ENCODE data around the gene CRYZL1. TPM values are rescaled to one million over a fixed set of nuclear protein-coding genes. Genes with fewer than 3 reads are reported as not detected.

Gene CRYZL1
- polyA plus RNA-seq, 1 experiment: 58.4 TPM

DNA sequence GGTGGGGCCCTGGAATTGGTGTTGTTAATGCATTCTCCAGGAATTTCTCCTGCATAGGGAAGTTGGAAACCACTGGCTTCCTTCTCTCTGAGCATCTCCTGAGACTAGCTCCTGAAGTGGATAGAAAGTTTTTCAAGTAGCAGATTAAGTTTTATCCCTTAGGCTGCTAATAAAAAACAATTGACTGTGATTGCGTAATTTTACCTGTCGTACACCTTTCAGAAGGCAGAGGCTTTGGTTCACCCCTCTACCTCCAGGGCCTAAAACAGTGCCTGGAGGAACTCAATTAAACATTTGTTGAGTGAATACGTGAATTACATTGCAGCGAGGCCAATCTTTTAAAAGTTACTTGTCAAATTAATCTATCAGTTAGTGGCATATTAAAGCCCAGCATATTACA, 4.2 kb upstream of the CRYZL1 start:
- TF ChIP-seq, protein P1, sequence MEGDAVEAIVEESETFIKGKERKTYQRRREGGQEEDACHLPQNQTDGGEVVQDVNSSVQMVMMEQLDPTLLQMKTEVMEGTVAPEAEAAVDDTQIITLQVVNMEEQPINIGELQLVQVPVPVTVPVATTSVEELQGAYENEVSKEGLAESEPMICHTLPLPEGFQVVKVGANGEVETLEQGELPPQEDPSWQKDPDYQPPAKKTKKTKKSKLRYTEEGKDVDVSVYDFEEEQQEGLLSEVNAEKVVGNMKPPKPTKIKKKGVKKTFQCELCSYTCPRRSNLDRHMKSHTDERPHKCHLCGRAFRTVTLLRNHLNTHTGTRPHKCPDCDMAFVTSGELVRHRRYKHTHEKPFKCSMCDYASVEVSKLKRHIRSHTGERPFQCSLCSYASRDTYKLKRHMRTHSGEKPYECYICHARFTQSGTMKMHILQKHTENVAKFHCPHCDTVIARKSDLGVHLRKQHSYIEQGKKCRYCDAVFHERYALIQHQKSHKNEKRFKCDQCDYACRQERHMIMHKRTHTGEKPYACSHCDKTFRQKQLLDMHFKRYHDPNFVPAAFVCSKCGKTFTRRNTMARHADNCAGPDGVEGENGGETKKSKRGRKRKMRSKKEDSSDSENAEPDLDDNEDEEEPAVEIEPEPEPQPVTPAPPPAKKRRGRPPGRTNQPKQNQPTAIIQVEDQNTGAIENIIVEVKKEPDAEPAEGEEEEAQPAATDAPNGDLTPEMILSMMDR (IDR thresholded peaks at IDR 0.05; ENCODE audit: low read depth, low read length): no peak
- Histone ChIP-seq H3K9me3 (ENCODE audit: control insufficient read depth, insufficient read depth, low read length) (no peaks in the 10 kb centered on the region), H3K27me3 (ENCODE audit: control insufficient read depth, insufficient read depth, low read length) (no peaks in the 10 kb centered on the region), H3K27ac (ENCODE audit: low read depth, low read length) (no peak overlapping the region), H3K4me3 (ENCODE audit: low read depth, low read length) (no peak overlapping the region)
- DNase-seq (ENCODE audit: low read depth, low spot score): no peak
- ChIA-PET POLR2A (interaction anchor here (0.9 kb wide), 1 partner anchor 253 kb away, joined by 4 read pairs; no protein-coding TSS in a partner anchor), CTCF (interaction anchor here (2.1 kb wide), 1 partner anchor 249 kb away, joined by 6 read pairs; no protein-coding TSS in a partner anchor)

GRCh38 chr21:33644383-33645074, 3.0 kb upstream of the CRYZL1 start:
- CTCF ChIA-PET: interaction anchor here (0.6 to 2.1 kb wide), 4 partner anchors 39 to 250 kb away, joined by 3 to 6 read pairs (median 4); no protein-coding TSS in a partner anchor
- peak overlapping the region; percentile 52 for H3K27ac ChIP-seq (ENCODE audit: low read depth, low read length)
- H3K4me3 ChIP-seq (ENCODE audit: low read depth, low read length): peak overlapping the region; percentile 73
- TF ChIP-seq, protein P1 (IDR thresholded peaks at IDR 0.05; ENCODE audit: low read depth, low read length): no peak
- POLR2A ChIA-PET: interaction anchor here (0.5 to 0.9 kb wide), 4 partner anchors 76 to 255 kb away, joined by 3 to 6 read pairs (median 4); no protein-coding TSS in a partner anchor
- no peaks in the 10 kb centered on the region for H3K27me3 ChIP-seq (ENCODE audit: control insufficient read depth, insufficient read depth, low read length)
- no peaks in the 10 kb centered on the region for H3K9me3 ChIP-seq (ENCODE audit: control insufficient read depth, insufficient read depth, low read length)
- no peak for DNase-seq (ENCODE audit: low read depth, low spot score)

DNA sequence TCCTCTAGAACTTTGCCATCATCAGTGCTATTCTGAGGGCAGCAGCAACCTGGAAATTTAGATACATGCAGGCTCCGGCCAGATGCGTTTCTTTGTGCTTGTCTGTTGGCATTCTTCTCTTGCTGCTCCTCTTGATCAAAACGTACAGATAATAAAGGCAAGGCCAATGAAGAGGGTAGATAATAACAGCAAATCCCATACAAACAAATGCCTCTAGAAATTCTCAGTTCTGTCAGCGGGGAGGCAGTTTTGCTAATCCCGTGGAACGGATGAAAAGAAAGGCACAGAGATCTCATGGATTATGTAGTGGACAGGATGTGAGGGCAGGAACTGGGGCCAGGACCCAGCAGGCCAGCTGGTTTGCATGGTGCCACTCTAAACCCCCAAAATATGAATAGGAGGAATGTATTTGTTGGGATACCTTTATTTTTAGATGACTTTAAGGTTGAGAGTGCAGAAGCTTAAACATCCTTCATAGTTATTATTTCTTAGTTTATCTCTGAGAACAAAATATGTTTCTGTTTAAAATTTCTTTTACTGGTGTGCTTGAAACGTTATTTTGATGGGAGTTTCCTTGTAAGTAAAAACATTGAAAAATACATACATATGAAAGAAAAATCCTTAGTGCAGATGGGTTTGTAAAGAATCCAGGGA, 2.2 kb upstream of the CRYZL1 start:
- POLR2A ChIA-PET: interaction anchor here (0.6 kb wide), 1 partner anchor 146 kb away, joined by 3 read pairs; no protein-coding TSS in a partner anchor
- TF ChIP-seq, protein P1 (IDR thresholded peaks at IDR 0.05; ENCODE audit: low read depth, low read length): no peak
- peak overlapping the region; percentile 59 for H3K27ac ChIP-seq (ENCODE audit: low read depth, low read length)
- CTCF ChIA-PET: interaction anchor here (2.1 kb wide), 1 partner anchor 251 kb away, joined by 6 read pairs; no protein-coding TSS in a partner anchor
- peak overlapping the region; percentile 73 for H3K4me3 ChIP-seq (ENCODE audit: low read depth, low read length)
- H3K27me3 ChIP-seq (ENCODE audit: control insufficient read depth, insufficient read depth, low read length): no peaks in the 10 kb centered on the region
- H3K9me3 ChIP-seq (ENCODE audit: control insufficient read depth, insufficient read depth, low read length): no peaks in the 10 kb centered on the region
- no peak for DNase-seq (ENCODE audit: low read depth, low spot score)

- peak overlapping the region; percentile 73 for H3K4me3 ChIP-seq (ENCODE audit: low read depth, low read length)
- TF ChIP-seq, protein P1 (IDR thresholded peaks at IDR 0.05; ENCODE audit: low read depth, low read length): no peak
- no peaks in the 10 kb centered on the region for H3K27me3 ChIP-seq (ENCODE audit: control insufficient read depth, insufficient read depth, low read length)
- H3K9me3 ChIP-seq (ENCODE audit: control insufficient read depth, insufficient read depth, low read length): no peaks in the 10 kb centered on the region
- peak overlapping the region; percentile 59 for H3K27ac ChIP-seq (ENCODE audit: low read depth, low read length)
- POLR2A ChIA-PET: no interaction called here
- DNase-seq (ENCODE audit: low read depth, low spot score): no peak
- CTCF ChIA-PET: no interaction called here
Measured at GRCh38 chr21:33642896-33643657, 1.5 kb upstream of the CRYZL1 start.

All from AG04450 (cell line).